ENCODE data around the gene DNTT.

DNA sequence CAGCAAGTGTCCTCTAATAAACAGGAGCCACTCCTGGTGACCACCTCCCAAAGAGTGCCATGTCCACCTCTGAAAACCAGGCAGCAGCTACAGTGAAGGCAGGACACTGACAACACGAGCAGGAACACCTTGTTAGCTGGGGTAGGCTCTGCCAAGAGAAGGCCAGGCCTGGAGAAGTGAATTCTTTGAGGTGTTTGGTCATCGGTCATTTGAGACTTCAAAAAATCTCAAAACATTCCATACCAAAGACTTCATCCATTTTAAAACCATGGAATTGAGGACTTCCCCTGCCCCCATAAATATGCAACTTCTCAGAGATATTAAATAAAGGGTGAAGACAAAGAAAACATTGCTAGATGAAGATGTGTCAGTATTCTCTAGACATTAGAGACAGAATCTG, 82.9 kb downstream of the DNTT start:
- no peak for TF ChIP-seq EZH2 (IDR thresholded peaks at IDR 0.05; ENCODE audit: insufficient read depth, poor library complexity, severe bottlenecking)
- no peak for TF ChIP-seq EZH2phosphoT487 (IDR thresholded peaks at IDR 0.05; ENCODE audit: insufficient read depth, low read depth)

Measured in GM23248 (cell line).